HUES64 (cell line): ENCODE results near the gene ST6GALNAC3.

ENCODE experiments used
- H3K27ac ChIP-seq: 2 replicates; pipeline ENCODE4 v1.7.0; 2013; ENCODE audit warnings: low read depth, low read length, inconsistent platforms
- H3K27me3 ChIP-seq: 2 replicates; pipeline ENCODE4 v1.6.1; 2013; ENCODE audit warnings: mild to moderate bottlenecking, low read length; ENCODE audit not compliant: insufficient read depth
- H3K36me3 ChIP-seq: 2 replicates; pipeline ENCODE4 v1.6.1; 2013; ENCODE audit warnings: mild to moderate bottlenecking, low read length; ENCODE audit not compliant: insufficient read depth
- H3K4me1 ChIP-seq: 2 replicates; pipeline ENCODE4 v1.6.1; 2013; ENCODE audit warnings: mild to moderate bottlenecking, low read length, moderate library complexity; ENCODE audit not compliant: insufficient read depth
- H3K4me3 ChIP-seq: 2 replicates; pipeline ENCODE4 v1.5.1; 2013; ENCODE audit warnings: mild to moderate bottlenecking, low read length, moderate library complexity
- H3K9ac ChIP-seq: 2 replicates; pipeline ENCODE4 v1.6.1; 2013; ENCODE audit warnings: mild to moderate bottlenecking, low read depth, low read length
- H3K9me3 ChIP-seq: 2 replicates; pipeline ENCODE4 v1.6.1; 2013; ENCODE audit warnings: low read depth, low read length; ENCODE audit not compliant: insufficient read depth
- WGBS: fragments of 150-250, 120-280 bp; methylation state at CpG from one replicate; pipeline ENCODE4 v1.1.7; 2013; ENCODE audit warnings: missing lambda C conversion rate; 5-methylcytosine and 5-hydroxymethylcytosine counted together

The ST6GALNAC3 gene

DNA sequence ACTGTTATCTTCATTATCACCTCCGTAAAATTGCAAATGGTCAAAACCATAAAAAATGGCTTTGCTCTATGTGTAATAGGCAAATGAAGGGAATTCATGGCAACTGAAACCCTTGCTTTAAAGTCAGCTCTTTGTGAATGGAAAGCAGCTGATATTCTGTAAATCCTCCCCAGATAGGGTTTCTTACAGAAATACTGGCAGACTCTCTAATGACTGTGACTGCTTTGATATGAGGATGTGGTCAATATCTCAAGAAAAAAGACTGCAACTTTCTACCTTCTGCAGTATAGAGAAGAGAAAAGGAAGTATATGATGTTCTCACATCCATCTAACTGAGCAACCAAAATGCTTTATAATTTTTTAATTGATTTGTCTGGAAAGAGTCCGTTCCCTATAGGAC lies 193.1 kb downstream of the ST6GALNAC3 start:
- no peak overlapping the region for H3K9ac ChIP-seq
- no peak overlapping the region for H3K4me3 ChIP-seq
- no peak overlapping the region for H3K27ac ChIP-seq
- peaks cover 30% of the 10 kb centered on the region for H3K4me1 ChIP-seq
- WGBS = no CpG with 5 or more reads among the region's 2 CpGs
- H3K9me3 ChIP-seq = no peaks in the 10 kb centered on the region
- H3K36me3 ChIP-seq = no peaks in the 10 kb centered on the region
- H3K27me3 ChIP-seq = no peaks in the 10 kb centered on the region

DNA sequence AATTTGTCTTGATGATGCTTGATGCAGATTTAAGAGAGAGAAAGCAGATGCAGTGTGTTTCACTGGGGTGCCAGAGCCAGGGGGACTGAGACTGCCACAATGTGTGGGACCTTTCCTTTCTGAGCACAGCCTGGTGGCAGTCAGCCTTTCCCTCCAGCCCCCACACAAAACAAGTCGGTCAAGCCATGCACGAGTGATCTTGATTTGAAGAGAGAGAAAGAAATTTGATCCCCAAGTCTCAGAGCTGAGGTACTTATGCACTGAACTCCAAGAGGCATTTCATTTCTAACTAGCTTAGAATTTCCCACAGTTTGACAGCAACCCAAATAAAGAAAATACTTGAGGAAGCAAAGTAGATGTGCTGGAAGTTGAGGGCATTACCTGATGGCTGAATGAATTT lies 193.8 kb downstream of the ST6GALNAC3 start:
- H3K27ac ChIP-seq = no peak overlapping the region; the same call in 1 of the 2 replicates
- H3K36me3 ChIP-seq = no peaks in the 10 kb centered on the region
- no peak overlapping the region for H3K4me3 ChIP-seq
- H3K27me3 ChIP-seq = no peaks in the 10 kb centered on the region
- 0 out of 2 replicates have a peak overlapping the region, but pooled peaks have one; percentile 9 for H3K9ac ChIP-seq
- no peaks in the 10 kb centered on the region for H3K9me3 ChIP-seq
- 69% methylated on average over 2 of the region's 2 CpGs for WGBS
- peaks cover 30% of the 10 kb centered on the region for H3K4me1 ChIP-seq

DNA sequence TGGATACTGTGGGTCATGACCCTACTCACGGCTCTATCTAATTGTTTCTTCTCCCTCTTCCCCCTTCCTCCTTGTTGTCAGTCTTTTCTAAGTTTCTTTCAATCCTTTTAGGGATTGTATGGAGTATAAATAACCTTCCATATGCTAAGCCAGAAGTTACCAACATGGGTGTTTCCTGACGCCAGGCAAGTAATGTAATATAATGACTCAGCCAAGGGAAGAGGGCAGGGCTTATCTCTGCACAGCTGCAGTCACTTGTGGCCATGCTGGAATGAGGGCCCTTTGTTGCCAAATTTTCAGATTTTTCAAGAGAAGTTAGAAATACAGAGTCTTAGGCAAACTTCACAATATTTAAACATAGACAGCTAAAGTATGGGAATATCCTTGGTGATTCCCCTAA lies 194.6 kb downstream of the ST6GALNAC3 start:
- H3K4me3 ChIP-seq = no peak overlapping the region
- peaks cover 23% of the 10 kb centered on the region for H3K4me1 ChIP-seq
- no peak overlapping the region for H3K27ac ChIP-seq
- H3K9ac ChIP-seq = no peak overlapping the region
- WGBS = 70% methylated on average over 1 of the region's 2 CpGs
- no peaks in the 10 kb centered on the region for H3K27me3 ChIP-seq
- no peaks in the 10 kb centered on the region for H3K36me3 ChIP-seq
- H3K9me3 ChIP-seq = no peaks in the 10 kb centered on the region

DNA sequence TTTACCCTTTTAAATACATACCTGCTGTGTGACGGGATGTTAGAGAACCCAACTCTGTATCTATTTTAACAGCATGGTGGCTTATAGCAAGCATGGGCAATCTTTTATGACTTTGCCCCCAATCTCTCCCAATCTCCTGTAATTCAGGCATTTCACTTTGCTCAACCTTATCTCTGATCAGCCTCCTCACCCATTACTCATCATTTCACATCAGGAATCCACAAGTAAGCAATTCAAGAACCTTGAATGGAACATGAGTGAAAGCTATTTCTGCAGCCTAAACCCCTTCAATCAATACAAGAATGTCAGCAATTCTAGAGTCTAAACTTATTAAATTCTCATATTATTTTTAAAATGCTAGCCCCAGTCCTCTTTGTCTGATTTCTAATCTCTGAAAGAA lies 199.8 kb downstream of the ST6GALNAC3 start:
- Histone ChIP-seq H3K9me3 (no peaks in the 10 kb centered on the region), H3K27me3 (no peaks in the 10 kb centered on the region), H3K4me1 (peaks cover 5% of the 10 kb centered on the region), H3K4me3 (no peak overlapping the region), H3K36me3 (no peaks in the 10 kb centered on the region), H3K27ac (no peak overlapping the region), H3K9ac (no peak overlapping the region)
- WGBS = 100% methylated on average over 1 of the region's 1 CpG

DNA sequence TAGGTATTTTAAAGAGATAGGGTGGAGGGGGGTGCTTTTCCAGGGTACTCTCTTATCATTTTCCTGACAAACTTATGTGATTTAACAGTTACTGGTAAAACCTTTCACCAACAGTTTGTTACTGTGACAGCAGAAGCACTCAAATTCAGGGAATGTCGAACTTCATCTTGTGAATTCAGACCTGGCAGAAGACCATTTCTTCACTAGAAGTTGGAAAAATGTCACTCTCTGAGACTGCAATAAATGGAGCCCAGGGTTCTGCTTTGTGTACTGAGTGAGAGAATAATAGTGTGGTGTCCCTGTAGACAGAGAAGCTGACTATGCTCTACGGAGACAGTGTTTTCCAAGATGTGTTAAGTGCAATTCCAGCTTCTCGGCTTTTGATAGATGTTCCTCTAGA lies 200.2 kb downstream of the ST6GALNAC3 start:
- no peaks in the 10 kb centered on the region for H3K9me3 ChIP-seq
- WGBS = 91% methylated on average over 3 of the region's 3 CpGs
- H3K27me3 ChIP-seq = no peaks in the 10 kb centered on the region
- no peak overlapping the region for H3K9ac ChIP-seq
- H3K4me3 ChIP-seq = no peak overlapping the region
- no peaks in the 10 kb centered on the region for H3K36me3 ChIP-seq
- H3K4me1 ChIP-seq = peaks cover 7% of the 10 kb centered on the region
- no peak overlapping the region for H3K27ac ChIP-seq

DNA sequence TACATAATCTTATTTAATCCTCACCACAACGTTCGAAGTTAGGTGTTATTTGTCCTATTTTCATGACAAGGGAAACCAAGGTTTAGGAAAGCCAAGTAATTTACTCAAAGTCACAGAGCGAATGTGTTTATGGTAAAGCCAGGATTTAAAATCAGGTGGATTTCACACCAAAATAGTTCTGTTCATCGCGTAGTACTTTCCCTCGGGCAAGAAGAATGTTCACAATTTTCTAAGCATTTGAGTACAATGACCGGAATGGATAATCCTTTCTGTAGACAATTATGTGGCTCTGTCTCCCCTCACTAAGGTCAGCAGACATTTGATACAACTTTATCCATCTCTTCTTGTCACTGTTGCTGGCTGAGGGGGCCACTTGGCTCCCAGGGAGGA lies 204.2 kb downstream of the ST6GALNAC3 start:
- H3K9ac ChIP-seq = no peak overlapping the region
- H3K4me1 ChIP-seq = peaks cover 5% of the 10 kb centered on the region; the same call in 1 of the 2 replicates
- H3K27me3 ChIP-seq = no peaks in the 10 kb centered on the region
- H3K27ac ChIP-seq = no peak overlapping the region
- no peaks in the 10 kb centered on the region for H3K36me3 ChIP-seq
- no peak overlapping the region for H3K4me3 ChIP-seq
- WGBS = 97% methylated on average over 7 of the region's 7 CpGs
- no peaks in the 10 kb centered on the region for H3K9me3 ChIP-seq

DNA sequence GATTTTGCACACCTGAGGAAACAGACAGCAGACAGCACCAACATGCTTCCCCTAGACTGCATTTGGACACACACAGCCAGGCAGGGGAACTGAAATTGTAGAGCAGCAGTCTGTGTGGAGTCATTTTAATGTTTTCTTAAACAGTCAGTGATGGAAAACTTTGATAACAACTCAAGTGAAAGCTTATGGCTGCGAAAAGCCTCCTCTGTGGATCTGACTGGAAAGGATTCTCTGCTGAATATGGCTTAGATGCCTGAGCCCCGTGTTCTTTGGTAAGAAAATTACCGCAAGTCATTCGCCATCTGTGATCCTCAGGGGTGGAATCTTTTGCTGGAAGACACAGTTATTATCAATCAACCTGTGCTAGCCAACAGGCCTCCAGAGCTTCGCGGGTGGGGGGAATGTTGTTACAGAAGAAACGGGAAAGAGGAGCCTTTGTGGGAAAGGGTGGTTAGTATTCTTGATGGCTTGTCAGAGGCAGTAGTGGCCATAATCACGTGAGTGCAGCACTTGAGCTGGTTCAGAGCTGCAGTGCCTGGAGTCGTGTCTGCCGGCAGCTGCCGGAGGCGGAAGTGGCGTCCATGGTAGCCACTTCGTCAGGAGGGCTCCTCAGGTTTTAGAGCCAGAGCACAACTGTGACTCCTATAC lies 204.7 kb downstream of the ST6GALNAC3 start:
- no peak overlapping the region for H3K4me3 ChIP-seq
- H3K9ac ChIP-seq = no peak overlapping the region

DNA sequence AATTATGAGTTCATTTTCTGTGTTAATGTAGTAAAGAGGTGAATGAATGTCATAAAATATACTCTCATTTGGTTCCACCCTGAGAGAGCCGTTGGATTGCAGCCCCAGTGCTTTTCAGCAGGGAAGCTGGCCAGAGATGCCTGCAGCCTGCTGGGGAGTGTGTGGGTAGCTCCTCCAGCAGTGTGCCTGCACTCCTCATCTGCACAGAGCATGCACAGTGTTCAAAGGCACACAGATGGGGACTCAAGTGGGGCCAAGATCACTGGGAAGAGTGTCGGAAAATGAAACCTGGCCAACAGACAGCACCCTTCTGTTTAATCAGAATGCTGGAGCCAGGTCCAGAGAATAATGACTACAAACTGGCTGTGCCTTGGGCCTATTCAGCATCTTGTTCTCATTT lies 206.8 kb downstream of the ST6GALNAC3 start:
- Histone ChIP-seq H3K9ac (no peak overlapping the region), H3K9me3 (no peaks in the 10 kb centered on the region), H3K4me3 (no peak overlapping the region), H3K27me3 (no peaks in the 10 kb centered on the region), H3K27ac (no peak overlapping the region), H3K4me1 (peaks cover 11% of the 10 kb centered on the region; the same call in 1 of the 2 replicates), H3K36me3 (no peaks in the 10 kb centered on the region)
- WGBS = 86% methylated on average over 2 of the region's 2 CpGs

More for the DNA sequence above, 204.7 kb downstream of the ST6GALNAC3 start:
- WGBS = 86% methylated on average over 14 of the region's 14 CpGs
- Histone ChIP-seq H3K27ac (no peak overlapping the region), H3K4me1 (peaks cover 5% of the 10 kb centered on the region; the same call in 1 of the 2 replicates), H3K36me3 (no peaks in the 10 kb centered on the region), H3K27me3 (no peaks in the 10 kb centered on the region), H3K9me3 (no peaks in the 10 kb centered on the region)

DNA sequence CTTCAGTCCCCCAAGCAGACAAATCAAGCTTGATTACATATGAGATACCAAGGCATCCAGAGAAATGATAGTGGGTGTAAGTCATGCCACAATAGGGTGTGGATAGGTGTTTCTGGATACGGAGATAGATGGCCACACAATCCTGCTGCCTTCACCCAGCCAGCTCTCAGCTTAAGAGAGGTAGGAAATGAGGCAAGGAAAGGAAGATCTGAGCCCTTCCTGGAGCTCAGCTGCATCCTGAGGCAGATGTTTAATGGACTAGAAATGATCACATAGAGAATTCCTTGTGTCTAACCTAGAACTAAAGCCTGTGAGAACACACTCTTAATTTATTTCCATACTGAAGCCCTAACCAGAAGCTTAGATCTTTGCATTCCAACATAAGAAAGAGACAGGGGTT lies 210.3 kb downstream of the ST6GALNAC3 start:
- Histone ChIP-seq H3K4me1 (peaks cover 15% of the 10 kb centered on the region), H3K27me3 (no peaks in the 10 kb centered on the region), H3K4me3 (no peak overlapping the region), H3K9ac (no peak overlapping the region), H3K27ac (no peak overlapping the region), H3K9me3 (no peaks in the 10 kb centered on the region), H3K36me3 (no peaks in the 10 kb centered on the region)
- 95% methylated on average over 1 of the region's 1 CpG for WGBS

DNA sequence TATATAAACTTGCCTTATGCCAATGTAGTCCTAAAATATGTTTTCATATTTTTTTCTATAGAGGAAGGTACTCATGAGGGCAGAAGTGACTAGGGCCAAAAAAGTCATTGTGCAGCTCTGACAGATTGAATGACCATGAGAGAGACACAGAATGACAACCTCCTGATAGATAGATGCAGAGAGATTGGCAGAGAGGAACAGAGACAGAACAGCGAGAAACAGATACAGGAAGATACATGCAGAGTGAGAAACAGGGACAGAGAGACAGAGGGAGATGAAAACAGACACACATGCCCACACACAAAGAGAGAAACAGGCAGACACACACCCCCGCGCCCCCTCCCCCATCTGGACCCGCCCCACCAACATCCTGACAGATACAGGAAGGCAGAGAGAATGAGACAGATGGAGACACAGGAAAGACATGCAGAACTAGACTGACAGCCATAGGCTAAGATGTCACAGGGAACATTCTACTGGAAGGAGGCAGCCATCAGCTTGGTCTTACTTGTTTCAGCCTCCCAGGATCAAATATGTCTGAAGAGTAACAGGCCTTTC lies 211.1 kb downstream of the ST6GALNAC3 start:
- Histone ChIP-seq H3K27ac (no peak overlapping the region), H3K4me3 (no peak overlapping the region), H3K36me3 (no peaks in the 10 kb centered on the region), H3K4me1 (peaks cover 20% of the 10 kb centered on the region), H3K9ac (no peak overlapping the region), H3K27me3 (no peaks in the 10 kb centered on the region), H3K9me3 (no peaks in the 10 kb centered on the region)
- WGBS = 88% methylated on average over 3 of the region's 4 CpGs

DNA sequence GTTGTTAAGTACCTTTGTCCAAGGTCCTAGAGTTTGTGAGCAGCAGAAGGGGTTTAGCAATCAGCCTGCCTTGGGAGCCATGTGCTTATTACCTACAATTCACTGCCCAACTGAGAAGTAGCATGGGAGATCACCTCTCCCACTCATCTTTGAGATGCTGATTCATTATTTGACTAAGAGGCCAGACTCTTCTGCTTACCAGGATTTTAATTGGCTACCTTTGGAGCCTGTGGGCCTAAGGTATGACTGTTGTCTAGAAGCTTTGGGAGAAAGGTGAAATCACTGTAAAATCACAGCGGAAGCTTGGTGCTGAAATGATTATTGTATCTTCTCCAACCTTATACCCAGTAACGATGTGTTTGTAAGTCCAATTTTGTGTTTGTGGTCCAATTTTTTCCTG lies 213.4 kb downstream of the ST6GALNAC3 start:
- no peak overlapping the region for H3K4me3 ChIP-seq
- no peaks in the 10 kb centered on the region for H3K9me3 ChIP-seq
- no peak overlapping the region for H3K9ac ChIP-seq
- 92% methylated on average over 2 of the region's 2 CpGs for WGBS
- no peaks in the 10 kb centered on the region for H3K36me3 ChIP-seq
- H3K4me1 ChIP-seq = peaks cover 23% of the 10 kb centered on the region
- no peaks in the 10 kb centered on the region for H3K27me3 ChIP-seq
- no peak overlapping the region for H3K27ac ChIP-seq
